Liver (tissue), 3 donors: Measurements from ENCODE around the gene HJURP.

Experiments
- EGR1 ChIP-seq, 2 donors: IDR thresholded peaks; 2 replicates each; pipeline ENCODE4 v1.6.1; 2016 to 2018; ENCODE audit warnings: antibody characterized with exemption in 2 of 2, low read depth in 2 of 2
- FOXA1 ChIP-seq: IDR thresholded peaks from 2 replicates; pipeline ENCODE4 v1.6.1; 2016; ENCODE audit warnings: antibody characterized with exemption
- GABPA ChIP-seq, 2 donors: IDR thresholded peaks in 1 of 2; conservative IDR thresholded peaks in 1 of 2; 2 replicates each; pipeline ENCODE4 v1.6.1; 2016; ENCODE audit warnings: antibody characterized with exemption in 2 of 2, mild to moderate bottlenecking in 1 of 2, moderate library complexity in 1 of 2
- HNF4A ChIP-seq, 2 donors: conservative IDR thresholded peaks; 2 replicates each; pipeline ENCODE4 v1.6.1; 2016; ENCODE audit warnings: antibody characterized with exemption in 2 of 2, mild to moderate bottlenecking in 2 of 2
- JUND ChIP-seq, 2 donors: IDR thresholded peaks; 2 replicates each; pipeline ENCODE4 v1.6.1; 2016; ENCODE audit warnings: antibody characterized with exemption in 2 of 2
- RAD21 ChIP-seq, 2 donors: IDR thresholded peaks; 2 replicates each; pipeline ENCODE4 v1.6.1; 2016; ENCODE audit warnings: antibody characterized with exemption in 2 of 2, mild to moderate bottlenecking in 2 of 2
- SP1 ChIP-seq: IDR thresholded peaks from 2 replicates; pipeline ENCODE4 v1.6.1; 2018; ENCODE audit warnings: antibody characterized with exemption, mild to moderate bottlenecking
- TAF1 ChIP-seq: conservative IDR thresholded peaks from 2 replicates; pipeline ENCODE4 v1.6.1; 2016; ENCODE audit warnings: antibody characterized with exemption, mild to moderate bottlenecking
- YY1 ChIP-seq: IDR thresholded peaks from 2 replicates; pipeline ENCODE4 v1.6.1; 2016; ENCODE audit warnings: antibody characterized with exemption, mild to moderate bottlenecking
- TF ChIP-seq, protein P1 (sequence below): fragments of 150-350 bp; IDR thresholded peaks from 2 replicates; pipeline ENCODE4 v1.5.1; 2017; ENCODE audit warnings: improper control_type of control experiment, low read depth, low read length; ENCODE audit not compliant: missing input control
- TF ChIP-seq, protein P2 (sequence below): IDR thresholded peaks from 2 replicates; pipeline ENCODE4 v1.6.1; 2016; ENCODE audit warnings: antibody characterized with exemption, mild to moderate bottlenecking
- TF ChIP-seq, protein P3 (sequence below): IDR thresholded peaks from 2 replicates; pipeline ENCODE4 v1.6.1; 2016; ENCODE audit warnings: antibody characterized with exemption
- TF ChIP-seq, protein P4 (sequence below): IDR thresholded peaks from 2 replicates; pipeline ENCODE4 v1.6.1; 2016; ENCODE audit warnings: antibody characterized with exemption
- donor health status: healthy.
- donor health status: healthy.

DNA sequence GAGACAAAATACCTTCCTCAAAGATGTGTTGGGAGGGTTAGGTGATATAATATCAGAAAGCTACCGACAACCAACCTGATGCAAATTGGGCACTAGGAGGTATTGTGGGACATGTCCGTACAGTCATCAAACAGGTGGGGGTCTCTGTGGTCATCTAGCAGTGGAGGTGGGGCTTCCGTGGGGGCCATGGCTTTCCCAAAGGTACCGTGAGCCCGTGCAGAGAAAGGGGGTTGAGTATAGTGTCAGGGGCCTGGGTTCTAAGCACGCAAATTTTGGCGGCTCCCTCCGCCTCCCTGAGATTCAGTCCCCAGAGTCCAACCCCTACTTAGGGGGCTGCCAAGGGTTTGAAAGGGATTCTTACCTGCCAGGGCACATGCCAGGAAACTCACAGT lies 32.6 kb downstream of the HJURP start:
- TF ChIP-seq YY1: no peak
- TF ChIP-seq, protein P1, sequence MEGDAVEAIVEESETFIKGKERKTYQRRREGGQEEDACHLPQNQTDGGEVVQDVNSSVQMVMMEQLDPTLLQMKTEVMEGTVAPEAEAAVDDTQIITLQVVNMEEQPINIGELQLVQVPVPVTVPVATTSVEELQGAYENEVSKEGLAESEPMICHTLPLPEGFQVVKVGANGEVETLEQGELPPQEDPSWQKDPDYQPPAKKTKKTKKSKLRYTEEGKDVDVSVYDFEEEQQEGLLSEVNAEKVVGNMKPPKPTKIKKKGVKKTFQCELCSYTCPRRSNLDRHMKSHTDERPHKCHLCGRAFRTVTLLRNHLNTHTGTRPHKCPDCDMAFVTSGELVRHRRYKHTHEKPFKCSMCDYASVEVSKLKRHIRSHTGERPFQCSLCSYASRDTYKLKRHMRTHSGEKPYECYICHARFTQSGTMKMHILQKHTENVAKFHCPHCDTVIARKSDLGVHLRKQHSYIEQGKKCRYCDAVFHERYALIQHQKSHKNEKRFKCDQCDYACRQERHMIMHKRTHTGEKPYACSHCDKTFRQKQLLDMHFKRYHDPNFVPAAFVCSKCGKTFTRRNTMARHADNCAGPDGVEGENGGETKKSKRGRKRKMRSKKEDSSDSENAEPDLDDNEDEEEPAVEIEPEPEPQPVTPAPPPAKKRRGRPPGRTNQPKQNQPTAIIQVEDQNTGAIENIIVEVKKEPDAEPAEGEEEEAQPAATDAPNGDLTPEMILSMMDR: no peak
- TF ChIP-seq, protein P2, sequence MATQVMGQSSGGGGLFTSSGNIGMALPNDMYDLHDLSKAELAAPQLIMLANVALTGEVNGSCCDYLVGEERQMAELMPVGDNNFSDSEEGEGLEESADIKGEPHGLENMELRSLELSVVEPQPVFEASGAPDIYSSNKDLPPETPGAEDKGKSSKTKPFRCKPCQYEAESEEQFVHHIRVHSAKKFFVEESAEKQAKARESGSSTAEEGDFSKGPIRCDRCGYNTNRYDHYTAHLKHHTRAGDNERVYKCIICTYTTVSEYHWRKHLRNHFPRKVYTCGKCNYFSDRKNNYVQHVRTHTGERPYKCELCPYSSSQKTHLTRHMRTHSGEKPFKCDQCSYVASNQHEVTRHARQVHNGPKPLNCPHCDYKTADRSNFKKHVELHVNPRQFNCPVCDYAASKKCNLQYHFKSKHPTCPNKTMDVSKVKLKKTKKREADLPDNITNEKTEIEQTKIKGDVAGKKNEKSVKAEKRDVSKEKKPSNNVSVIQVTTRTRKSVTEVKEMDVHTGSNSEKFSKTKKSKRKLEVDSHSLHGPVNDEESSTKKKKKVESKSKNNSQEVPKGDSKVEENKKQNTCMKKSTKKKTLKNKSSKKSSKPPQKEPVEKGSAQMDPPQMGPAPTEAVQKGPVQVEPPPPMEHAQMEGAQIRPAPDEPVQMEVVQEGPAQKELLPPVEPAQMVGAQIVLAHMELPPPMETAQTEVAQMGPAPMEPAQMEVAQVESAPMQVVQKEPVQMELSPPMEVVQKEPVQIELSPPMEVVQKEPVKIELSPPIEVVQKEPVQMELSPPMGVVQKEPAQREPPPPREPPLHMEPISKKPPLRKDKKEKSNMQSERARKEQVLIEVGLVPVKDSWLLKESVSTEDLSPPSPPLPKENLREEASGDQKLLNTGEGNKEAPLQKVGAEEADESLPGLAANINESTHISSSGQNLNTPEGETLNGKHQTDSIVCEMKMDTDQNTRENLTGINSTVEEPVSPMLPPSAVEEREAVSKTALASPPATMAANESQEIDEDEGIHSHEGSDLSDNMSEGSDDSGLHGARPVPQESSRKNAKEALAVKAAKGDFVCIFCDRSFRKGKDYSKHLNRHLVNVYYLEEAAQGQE: no peak
- TF ChIP-seq, protein P3, sequence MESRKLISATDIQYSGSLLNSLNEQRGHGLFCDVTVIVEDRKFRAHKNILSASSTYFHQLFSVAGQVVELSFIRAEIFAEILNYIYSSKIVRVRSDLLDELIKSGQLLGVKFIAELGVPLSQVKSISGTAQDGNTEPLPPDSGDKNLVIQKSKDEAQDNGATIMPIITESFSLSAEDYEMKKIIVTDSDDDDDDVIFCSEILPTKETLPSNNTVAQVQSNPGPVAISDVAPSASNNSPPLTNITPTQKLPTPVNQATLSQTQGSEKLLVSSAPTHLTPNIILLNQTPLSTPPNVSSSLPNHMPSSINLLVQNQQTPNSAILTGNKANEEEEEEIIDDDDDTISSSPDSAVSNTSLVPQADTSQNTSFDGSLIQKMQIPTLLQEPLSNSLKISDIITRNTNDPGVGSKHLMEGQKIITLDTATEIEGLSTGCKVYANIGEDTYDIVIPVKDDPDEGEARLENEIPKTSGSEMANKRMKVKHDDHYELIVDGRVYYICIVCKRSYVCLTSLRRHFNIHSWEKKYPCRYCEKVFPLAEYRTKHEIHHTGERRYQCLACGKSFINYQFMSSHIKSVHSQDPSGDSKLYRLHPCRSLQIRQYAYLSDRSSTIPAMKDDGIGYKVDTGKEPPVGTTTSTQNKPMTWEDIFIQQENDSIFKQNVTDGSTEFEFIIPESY: no peak
- TF ChIP-seq RAD21 (IDR thresholded peaks at IDR 0.05): no peak
- no peak for TF ChIP-seq GABPA (IDR thresholded peaks at IDR 0.05 in 1 of 2, conservative IDR thresholded peaks at IDR 0.05 in 1 of 2)
- TF ChIP-seq, protein P4, sequence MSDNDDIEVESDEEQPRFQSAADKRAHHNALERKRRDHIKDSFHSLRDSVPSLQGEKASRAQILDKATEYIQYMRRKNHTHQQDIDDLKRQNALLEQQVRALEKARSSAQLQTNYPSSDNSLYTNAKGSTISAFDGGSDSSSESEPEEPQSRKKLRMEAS: no peak
- no peak for TF ChIP-seq EGR1 (IDR thresholded peaks at IDR 0.05; ENCODE audit: low read depth in 2 of 2)
- no peak for TF ChIP-seq HNF4A (conservative IDR thresholded peaks at IDR 0.05)
- TF ChIP-seq JUND (IDR thresholded peaks at IDR 0.05): no peak
- no peak for TF ChIP-seq SP1
- no peak for TF ChIP-seq TAF1
- TF ChIP-seq FOXA1: no peak
